Measurements from ENCODE around the gene DGAT2. TPM values are rescaled to one million over a fixed set of nuclear protein-coding genes. Genes with fewer than 3 reads are reported as not detected.

DGAT2 gene
- total RNA-seq, 4 donors from 2014 or later = 22.9 to 194 (median 52.8) TPM

DNA sequence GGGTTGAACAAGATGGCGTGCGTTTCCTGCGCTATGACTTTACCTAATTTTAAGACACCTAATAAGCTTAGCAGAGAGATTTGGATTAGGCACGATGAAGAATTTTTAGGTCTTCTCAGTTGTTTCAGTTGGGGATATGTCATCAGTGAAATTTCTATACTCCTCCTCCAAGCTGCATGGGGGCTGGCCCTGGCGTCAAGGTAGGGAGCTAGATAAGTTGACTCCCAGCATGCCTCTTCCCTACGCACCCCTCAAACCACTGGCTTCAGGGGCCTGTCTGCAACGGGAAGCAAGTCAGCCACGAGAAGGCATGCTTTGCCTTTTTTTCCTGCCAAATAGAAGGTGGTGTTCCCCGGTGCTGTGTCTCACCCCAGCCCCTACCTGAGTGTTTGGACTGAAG, 13.3 kb downstream of the DGAT2 start:
- H3K9me3 ChIP-seq = no peaks in the 10 kb centered on the region
- H3K4me3 ChIP-seq = no peak overlapping the region
- H3K27me3 ChIP-seq = no peaks in the 10 kb centered on the region
- H3K4me1 ChIP-seq = no peaks in the 10 kb centered on the region
- no peak overlapping the region for H3K27ac ChIP-seq
- no peaks in the 10 kb centered on the region for H3K36me3 ChIP-seq
- TF ChIP-seq, protein P1, sequence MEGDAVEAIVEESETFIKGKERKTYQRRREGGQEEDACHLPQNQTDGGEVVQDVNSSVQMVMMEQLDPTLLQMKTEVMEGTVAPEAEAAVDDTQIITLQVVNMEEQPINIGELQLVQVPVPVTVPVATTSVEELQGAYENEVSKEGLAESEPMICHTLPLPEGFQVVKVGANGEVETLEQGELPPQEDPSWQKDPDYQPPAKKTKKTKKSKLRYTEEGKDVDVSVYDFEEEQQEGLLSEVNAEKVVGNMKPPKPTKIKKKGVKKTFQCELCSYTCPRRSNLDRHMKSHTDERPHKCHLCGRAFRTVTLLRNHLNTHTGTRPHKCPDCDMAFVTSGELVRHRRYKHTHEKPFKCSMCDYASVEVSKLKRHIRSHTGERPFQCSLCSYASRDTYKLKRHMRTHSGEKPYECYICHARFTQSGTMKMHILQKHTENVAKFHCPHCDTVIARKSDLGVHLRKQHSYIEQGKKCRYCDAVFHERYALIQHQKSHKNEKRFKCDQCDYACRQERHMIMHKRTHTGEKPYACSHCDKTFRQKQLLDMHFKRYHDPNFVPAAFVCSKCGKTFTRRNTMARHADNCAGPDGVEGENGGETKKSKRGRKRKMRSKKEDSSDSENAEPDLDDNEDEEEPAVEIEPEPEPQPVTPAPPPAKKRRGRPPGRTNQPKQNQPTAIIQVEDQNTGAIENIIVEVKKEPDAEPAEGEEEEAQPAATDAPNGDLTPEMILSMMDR (IDR thresholded peaks at IDR 0.05) = no peak
- TF ChIP-seq EP300 (IDR thresholded peaks at IDR 0.05) (no peak), POLR2A (IDR thresholded peaks at IDR 0.05) (no peak)
- no peak for DNase-seq (ENCODE audit: low spot score in 2 of 2)
- WGBS, 2 donors = 91 to 93% methylated on average over 9 of the region's 9 CpGs

- no peak overlapping the region for H3K27ac ChIP-seq
- no peaks in the 10 kb centered on the region for H3K9me3 ChIP-seq
- no peak for DNase-seq (ENCODE audit: low spot score in 2 of 2)
- WGBS, 2 donors = 90% methylated on average over 4 of the region's 4 CpGs
- H3K4me3 ChIP-seq = no peak overlapping the region
- H3K4me1 ChIP-seq = no peaks in the 10 kb centered on the region
- no peaks in the 10 kb centered on the region for H3K36me3 ChIP-seq
- TF ChIP-seq EP300 (IDR thresholded peaks at IDR 0.05) (no peak), POLR2A (IDR thresholded peaks at IDR 0.05) (no peak)
- TF ChIP-seq, protein P1 (IDR thresholded peaks at IDR 0.05) = no peak
- no peaks in the 10 kb centered on the region for H3K27me3 ChIP-seq
Observed at GRCh38 chr11:75782540-75783263, 14.1 kb downstream of the DGAT2 start.

GRCh38 chr11:75783416-75784084, 15.0 kb downstream of the DGAT2 start:
- 88 to 93% methylated on average over 3 to 4 of the region's 4 CpGs for WGBS, 2 donors
- no peaks in the 10 kb centered on the region for H3K9me3 ChIP-seq
- H3K4me1 ChIP-seq = no peaks in the 10 kb centered on the region
- no peak overlapping the region for H3K27ac ChIP-seq
- H3K27me3 ChIP-seq = no peaks in the 10 kb centered on the region
- TF ChIP-seq, protein P1 (IDR thresholded peaks at IDR 0.05) = no peak
- TF ChIP-seq POLR2A (IDR thresholded peaks at IDR 0.05) (no peak), EP300 (IDR thresholded peaks at IDR 0.05) (no peak)
- no peak overlapping the region for H3K4me3 ChIP-seq
- no peak for DNase-seq (ENCODE audit: low spot score in 2 of 2)
- no peaks in the 10 kb centered on the region for H3K36me3 ChIP-seq

GRCh38 chr11:75784085-75784478, 15.5 kb downstream of the DGAT2 start:
- TF ChIP-seq EP300 (IDR thresholded peaks at IDR 0.05) = no peak
- no peak for TF ChIP-seq POLR2A (IDR thresholded peaks at IDR 0.05)
- TF ChIP-seq, protein P1 (IDR thresholded peaks at IDR 0.05) = no peak
- no peak for DNase-seq (ENCODE audit: low spot score in 2 of 2)
- H3K36me3 ChIP-seq = no peaks in the 10 kb centered on the region
- H3K9me3 ChIP-seq = no peaks in the 10 kb centered on the region
- no peaks in the 10 kb centered on the region for H3K27me3 ChIP-seq
- H3K4me3 ChIP-seq = no peak overlapping the region
- 95 to 100% methylated on average over 2 of the region's 2 CpGs for WGBS, 2 donors
- no peak overlapping the region for H3K27ac ChIP-seq
- H3K4me1 ChIP-seq = no peaks in the 10 kb centered on the region

DNA sequence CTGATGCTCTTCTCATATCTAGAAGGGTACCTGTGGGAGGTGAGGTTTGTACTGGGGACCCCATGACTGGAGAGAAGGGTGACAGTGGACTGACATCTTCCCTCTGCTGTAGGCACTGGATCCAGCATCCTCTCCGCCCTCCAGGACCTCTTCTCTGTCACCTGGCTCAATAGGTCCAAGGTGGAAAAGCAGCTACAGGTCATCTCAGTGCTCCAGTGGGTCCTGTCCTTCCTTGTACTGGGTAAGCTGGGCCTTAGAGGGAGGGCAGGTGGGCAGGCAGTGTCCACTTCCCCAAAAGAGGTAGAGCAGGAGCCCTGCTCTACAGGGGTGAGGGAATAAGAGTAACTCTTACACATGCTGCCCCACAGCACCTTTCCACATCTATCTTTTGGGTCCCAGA, 15.9 kb downstream of the DGAT2 start:
- WGBS, 2 donors = 86 to 90% methylated on average over 1 of the region's 1 CpG
- Histone ChIP-seq H3K4me1 (no peaks in the 10 kb centered on the region), H3K27me3 (no peaks in the 10 kb centered on the region), H3K27ac (no peak overlapping the region), H3K4me3 (no peak overlapping the region), H3K9me3 (no peaks in the 10 kb centered on the region), H3K36me3 (no peaks in the 10 kb centered on the region)
- TF ChIP-seq, protein P1 (IDR thresholded peaks at IDR 0.05) = no peak
- TF ChIP-seq EP300 (IDR thresholded peaks at IDR 0.05) (no peak), POLR2A (IDR thresholded peaks at IDR 0.05) (no peak)
- DNase-seq (ENCODE audit: low spot score in 2 of 2) = no peak
